NCI-H748 (cell line): ENCODE results near the gene USP27X.
A peak's percentile ranks its signal among the peaks of the same experiment; 100 is the strongest.

Source experiments
- DNase-seq: peaks from one replicate; lab custom pipeline; 2025; ENCODE audit not compliant: unreplicated experiment; lab: John Stamatoyannopoulos, UW

The USP27X gene

DNA sequence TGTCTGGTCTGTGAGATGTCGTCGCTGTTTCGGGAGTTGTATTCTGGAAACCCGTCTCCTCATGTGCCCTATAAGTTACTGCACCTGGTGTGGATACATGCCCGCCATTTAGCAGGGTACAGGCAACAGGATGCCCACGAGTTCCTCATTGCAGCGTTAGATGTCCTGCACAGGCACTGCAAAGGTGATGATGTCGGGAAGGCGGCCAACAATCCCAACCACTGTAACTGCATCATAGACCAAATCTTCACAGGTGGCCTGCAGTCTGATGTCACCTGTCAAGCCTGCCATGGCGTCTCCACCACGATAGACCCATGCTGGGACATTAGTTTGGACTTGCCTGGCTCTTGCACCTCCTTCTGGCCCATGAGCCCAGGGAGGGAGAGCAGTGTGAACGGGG lies 1.4 kb downstream of the USP27X start:
- DNase-seq, result no peak

- peak; percentile 73 for DNase-seq
These were observed 5.1 kb downstream of the USP27X start for GRCh38 chrX:49884290-49884862.

- DNase-seq, result no peak
These were observed 13.3 kb downstream of the USP27X start for GRCh38 chrX:49892542-49892941.

GRCh38 chrX:49896951-49897350 lies 17.7 kb downstream of the USP27X start:
- no peak for DNase-seq

GRCh38 chrX:49901048-49901447 lies 21.8 kb downstream of the USP27X start:
- peak; percentile 77 for DNase-seq

DNA sequence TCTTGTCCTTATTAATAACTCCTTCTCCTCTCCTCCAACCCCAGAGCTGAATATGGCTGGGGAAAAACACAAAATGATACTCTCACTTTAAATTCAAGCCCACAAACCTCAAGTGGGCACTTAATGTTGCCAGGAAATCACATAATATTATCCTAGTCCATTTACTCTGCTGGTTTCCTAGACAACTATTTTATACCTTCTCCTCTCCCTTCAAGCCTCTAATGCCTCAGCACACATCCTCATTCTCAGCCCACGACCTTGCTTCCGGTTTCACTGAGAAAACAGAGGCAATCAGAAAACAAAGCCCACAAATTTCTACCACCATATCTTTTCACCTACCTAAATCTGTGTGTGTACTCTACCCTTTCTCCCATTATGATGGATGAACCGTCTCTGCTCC lies 31.1 kb downstream of the USP27X start:
- peak; percentile 95 for DNase-seq

DNA sequence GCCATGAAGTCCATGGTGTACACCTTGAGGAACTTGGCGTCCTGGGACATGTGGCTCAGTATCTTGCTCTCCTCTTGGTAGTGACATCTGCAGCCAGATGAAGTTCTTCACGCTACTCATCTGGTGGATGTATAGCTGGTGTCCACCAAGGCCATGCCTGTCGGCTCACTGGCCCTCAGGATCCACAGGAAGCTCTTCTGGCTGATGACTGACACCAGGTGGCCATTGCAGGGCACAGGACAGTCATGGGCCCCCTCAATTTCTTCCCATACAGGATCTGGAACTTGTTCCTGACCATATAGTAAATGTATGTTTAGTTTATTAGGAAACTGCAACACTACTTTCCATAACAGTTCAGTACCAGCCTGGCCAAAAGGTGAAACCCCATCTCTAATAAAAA lies 32.8 kb downstream of the USP27X start:
- DNase-seq, result peak; percentile 41

DNA sequence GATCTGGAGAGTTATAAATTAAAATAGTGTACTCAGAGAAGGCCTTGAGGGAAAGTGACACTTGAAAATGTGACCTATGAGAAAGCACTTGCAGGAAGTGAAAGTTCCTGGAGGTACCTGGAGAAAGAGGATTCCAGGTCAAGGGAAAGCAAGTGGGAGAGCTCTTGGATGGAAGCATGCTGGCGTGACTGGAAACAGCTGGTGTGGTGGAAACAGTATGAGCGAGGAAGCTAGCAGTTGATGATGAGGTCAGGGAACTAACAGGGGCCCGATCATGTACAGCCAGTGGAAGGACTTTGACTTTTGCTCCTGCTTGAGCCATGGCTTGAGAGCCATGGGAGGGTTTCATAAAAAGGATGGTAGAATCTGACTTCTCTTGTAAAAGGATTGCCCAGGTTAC lies 33.6 kb downstream of the USP27X start:
- no peak for DNase-seq

DNA sequence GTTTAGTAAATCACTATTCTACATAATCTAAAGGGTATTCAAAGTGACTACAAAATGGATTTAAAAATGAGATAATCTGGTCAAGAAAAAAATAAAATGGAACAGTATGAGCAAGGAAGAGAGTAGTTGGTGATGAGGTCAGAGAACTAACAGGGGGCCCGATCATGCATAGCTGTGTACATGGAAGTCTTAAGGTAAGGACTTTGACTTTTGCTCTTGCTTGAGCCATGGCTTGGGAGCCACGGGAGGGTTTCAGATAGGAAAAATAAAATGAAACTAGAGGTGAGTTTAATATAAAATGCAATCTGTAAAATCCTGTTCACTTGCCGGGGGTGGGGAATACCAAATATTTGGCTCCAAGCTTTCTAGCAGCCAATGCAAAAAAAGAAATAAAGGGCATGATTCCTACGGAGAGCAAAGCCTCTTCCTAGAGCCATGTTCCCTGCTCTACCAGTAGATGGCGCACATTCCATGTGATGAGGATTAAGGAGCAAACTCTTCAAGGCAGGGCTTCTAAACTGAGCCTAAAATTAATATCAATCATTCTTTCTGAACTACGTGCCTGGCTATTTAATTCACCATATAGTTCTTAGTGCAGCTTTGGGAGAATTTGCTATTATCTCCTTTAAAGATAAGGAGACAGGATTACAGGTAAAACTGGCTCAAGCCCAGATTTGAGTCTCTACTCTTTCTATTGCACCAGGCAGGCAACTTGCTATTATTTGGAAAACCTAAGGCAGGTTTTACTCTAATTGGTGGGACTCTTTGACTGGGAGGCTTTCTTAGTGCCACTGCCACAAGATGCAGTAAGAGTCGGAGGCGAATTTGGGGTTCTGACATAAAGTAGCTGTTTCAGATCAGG lies 36.3 kb downstream of the USP27X start:
- peak; percentile 71 for DNase-seq

DNA sequence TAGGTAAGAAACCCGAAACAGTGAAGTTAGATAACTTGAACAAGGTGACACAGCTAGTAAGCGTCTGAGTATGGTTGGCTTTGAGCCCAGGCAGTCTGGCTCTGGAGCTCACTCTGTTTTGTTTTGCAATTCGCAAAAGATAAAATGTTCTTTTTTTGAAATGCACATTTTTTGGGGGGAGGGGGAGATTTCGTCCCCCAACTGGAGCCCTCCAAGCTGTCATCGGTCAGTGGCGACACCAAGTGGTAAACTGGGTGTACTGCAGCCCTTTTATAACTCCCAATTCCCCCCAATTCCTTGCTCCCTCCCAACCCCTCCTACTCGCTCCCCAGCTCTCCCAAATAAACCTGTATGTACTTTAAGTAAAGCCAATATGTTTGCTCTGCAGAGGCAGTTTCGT lies 40.3 kb downstream of the USP27X start:
- peak; percentile 43 for DNase-seq

DNA sequence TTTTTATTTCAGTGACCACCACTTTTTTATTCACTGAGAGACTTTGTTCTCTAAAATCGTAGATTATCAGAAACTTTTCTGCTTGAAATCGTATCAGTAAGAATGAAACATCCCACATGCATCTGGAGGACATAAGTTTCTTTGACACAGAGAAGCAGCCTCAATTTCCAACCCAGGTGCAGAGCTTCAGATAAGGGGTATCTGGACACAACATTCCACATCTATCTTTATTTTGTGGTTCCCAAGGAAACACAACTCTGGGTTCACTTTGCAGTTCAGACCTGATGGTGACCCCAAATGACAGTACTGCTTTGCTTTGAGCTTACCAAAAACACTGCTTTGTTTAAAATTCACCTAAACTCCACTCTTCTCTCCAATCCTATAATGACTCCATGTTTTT lies 41.8 kb downstream of the USP27X start:
- DNase-seq, result no peak

GRCh38 chrX:49922291-49923241 lies 43.3 kb downstream of the USP27X start, which contains the start of gene CLCN5:
TSS of gene CLCN5 (plus strand) at chrX:49922596. CDS start at chrX:49925299, 2,703 bp downstream.
- DNase-seq, result peak; percentile 96

GRCh38 chrX:49925176-49925575 lies 45.9 kb downstream of the USP27X start:
- DNase-seq, result no peak

DNA sequence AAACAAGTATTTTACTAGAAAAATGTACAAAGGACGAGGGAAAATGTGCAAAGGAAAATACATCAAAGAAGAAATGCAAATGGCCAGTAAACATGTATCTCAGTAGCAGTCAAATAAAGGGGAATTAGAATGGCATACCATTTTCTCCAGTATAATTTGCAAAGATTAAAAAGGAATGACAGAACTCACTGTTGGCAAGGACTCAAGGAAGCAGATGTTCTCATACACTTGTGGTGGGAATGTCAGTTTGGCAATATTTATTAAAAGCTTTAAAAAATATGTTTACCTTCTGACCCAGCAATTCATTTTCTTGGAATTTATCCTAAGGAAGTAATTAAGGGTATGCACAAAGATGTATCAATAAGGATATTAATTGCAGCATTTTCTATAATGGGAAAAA lies 50.8 kb downstream of the USP27X start:
- DNase-seq, result no peak
